Activated B cell treated with CpG ODN at 0.5 μM for 24 hours (primary cell): ENCODE measurements around the gene ECEL1. TPM values are rescaled to one million over a fixed set of nuclear protein-coding genes. Genes with fewer than 3 reads are reported as not detected.

Experiments used
- ATAC-seq: fragments of 200-7000 bp; cut with Tn5 transposase; one replicate; pipeline ENCODE4 v1.10.0; 2021; ENCODE audit warnings: low read depth, mild to moderate bottlenecking, moderate library complexity
- CTCF ChIA-PET: fragments of 350-600 bp; sonication (Branson Sonifier 250); formaldehyde crosslinking; loops from one replicate; lab custom pipeline; 2021; ENCODE audit warnings: antibody characterized with exemption; lab: Charles Lee
- POLR2A ChIA-PET: fragments of 350-600 bp; sonication (Branson Sonifier 250); formaldehyde crosslinking; loops from one replicate; lab custom pipeline; 2021; ENCODE audit warnings: antibody characterized with exemption; lab: Charles Lee
- DNase-seq: peaks from one replicate; pipeline ENCODE4 v3.0.0; 2022
- H3K27ac Mint-ChIP-seq: one replicate; pipeline ENCODE4 v1.8.0; 2020; ENCODE audit warnings: mixed read lengths
- H3K27me3 Mint-ChIP-seq: one replicate; pipeline ENCODE4 v1.8.0; 2021; ENCODE audit warnings: mixed read lengths
- H3K36me3 Mint-ChIP-seq: one replicate; pipeline ENCODE4 v1.8.0; 2021; ENCODE audit warnings: low read depth, mixed read lengths
- H3K4me1 Mint-ChIP-seq: one replicate; pipeline ENCODE4 v1.8.0; 2021; ENCODE audit warnings: mixed read lengths
- H3K4me3 Mint-ChIP-seq: one replicate; pipeline ENCODE4 v1.8.0; 2020; ENCODE audit warnings: mild to moderate bottlenecking, mixed read lengths
- H3K9me3 Mint-ChIP-seq: one replicate; pipeline ENCODE4 v1.8.0; 2020; ENCODE audit warnings: mixed read lengths
- intact Hi-C: fragments of 100-400 bp; cut with micrococcal nuclease; formaldehyde crosslinking; loops from one replicate; pipeline ENCODE4 v1.15.1; 2024
- total RNA-seq: library from RNA; stranded (reverse); gene quantifications from 2 replicates; pipeline ENCODE4 v1.2.3, GENCODE V29; 2022
- TF ChIP-seq, protein P1 (sequence below): fragments of 200-600 bp; IDR thresholded peaks from one replicate; pipeline ENCODE4 v1.8.0; 2022; ENCODE audit warnings: antibody characterized with exemption, mild to moderate bottlenecking

The ECEL1 gene
- total RNA-seq, 1 donor from 2014 or later, result not detected

DNA sequence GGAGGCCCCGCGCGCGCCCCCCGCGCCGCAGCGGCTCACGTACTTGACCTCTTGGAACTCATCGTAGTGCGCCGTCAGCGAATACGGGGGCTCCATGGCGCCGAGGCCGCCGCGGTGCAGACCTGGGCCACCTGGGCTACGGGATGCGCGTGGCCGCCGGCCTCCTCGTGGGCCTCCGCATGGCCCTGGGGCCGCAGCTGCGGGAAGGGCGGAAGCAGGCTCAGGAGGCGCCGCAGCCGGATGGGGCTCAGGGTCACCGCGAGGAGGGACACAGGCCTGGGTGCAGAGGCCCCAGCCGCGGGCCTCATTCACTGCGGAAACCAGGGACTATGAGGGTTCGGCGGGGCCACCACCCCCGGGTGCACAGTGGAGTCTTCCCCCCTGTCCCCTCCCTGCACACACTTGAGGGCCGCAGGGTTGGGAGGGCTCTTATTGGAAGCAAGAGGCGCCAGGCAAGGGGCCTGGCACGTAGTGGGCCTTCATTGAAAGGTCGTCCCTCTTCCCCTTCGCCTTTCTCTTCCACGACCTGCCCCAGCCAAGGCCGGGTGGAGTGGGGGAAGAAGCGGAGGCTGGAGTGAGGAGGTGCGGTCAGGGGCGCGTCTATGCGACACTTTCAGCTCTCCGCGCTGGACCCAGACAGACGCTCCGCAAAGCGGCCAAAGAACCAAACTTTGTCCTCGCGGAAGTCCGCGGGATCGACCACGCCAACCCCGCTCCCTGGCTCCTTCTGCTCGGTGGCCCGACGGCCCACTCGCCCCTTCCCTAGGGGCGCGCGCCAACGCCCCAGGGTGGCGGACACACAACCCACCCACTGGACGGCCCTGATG is 863 bp downstream of the ECEL1 start:
- POLR2A ChIA-PET, result no interaction called here
- TF ChIP-seq, protein P1, sequence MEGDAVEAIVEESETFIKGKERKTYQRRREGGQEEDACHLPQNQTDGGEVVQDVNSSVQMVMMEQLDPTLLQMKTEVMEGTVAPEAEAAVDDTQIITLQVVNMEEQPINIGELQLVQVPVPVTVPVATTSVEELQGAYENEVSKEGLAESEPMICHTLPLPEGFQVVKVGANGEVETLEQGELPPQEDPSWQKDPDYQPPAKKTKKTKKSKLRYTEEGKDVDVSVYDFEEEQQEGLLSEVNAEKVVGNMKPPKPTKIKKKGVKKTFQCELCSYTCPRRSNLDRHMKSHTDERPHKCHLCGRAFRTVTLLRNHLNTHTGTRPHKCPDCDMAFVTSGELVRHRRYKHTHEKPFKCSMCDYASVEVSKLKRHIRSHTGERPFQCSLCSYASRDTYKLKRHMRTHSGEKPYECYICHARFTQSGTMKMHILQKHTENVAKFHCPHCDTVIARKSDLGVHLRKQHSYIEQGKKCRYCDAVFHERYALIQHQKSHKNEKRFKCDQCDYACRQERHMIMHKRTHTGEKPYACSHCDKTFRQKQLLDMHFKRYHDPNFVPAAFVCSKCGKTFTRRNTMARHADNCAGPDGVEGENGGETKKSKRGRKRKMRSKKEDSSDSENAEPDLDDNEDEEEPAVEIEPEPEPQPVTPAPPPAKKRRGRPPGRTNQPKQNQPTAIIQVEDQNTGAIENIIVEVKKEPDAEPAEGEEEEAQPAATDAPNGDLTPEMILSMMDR, result no peak
- no peaks in the 10 kb centered on the region for H3K9me3 Mint-ChIP-seq
- peak overlapping the region; percentile 44 for H3K4me3 Mint-ChIP-seq
- DNase-seq, result no peak
- no peak for ATAC-seq
- H3K36me3 Mint-ChIP-seq, result no peaks in the 10 kb centered on the region
- H3K4me1 Mint-ChIP-seq, result peaks cover 15% of the 10 kb centered on the region
- no peak overlapping the region for H3K27ac Mint-ChIP-seq
- peaks cover 46% of the 10 kb centered on the region for H3K27me3 Mint-ChIP-seq
- intact Hi-C loops, result no loop called here
- CTCF ChIA-PET, result no interaction called here

DNA sequence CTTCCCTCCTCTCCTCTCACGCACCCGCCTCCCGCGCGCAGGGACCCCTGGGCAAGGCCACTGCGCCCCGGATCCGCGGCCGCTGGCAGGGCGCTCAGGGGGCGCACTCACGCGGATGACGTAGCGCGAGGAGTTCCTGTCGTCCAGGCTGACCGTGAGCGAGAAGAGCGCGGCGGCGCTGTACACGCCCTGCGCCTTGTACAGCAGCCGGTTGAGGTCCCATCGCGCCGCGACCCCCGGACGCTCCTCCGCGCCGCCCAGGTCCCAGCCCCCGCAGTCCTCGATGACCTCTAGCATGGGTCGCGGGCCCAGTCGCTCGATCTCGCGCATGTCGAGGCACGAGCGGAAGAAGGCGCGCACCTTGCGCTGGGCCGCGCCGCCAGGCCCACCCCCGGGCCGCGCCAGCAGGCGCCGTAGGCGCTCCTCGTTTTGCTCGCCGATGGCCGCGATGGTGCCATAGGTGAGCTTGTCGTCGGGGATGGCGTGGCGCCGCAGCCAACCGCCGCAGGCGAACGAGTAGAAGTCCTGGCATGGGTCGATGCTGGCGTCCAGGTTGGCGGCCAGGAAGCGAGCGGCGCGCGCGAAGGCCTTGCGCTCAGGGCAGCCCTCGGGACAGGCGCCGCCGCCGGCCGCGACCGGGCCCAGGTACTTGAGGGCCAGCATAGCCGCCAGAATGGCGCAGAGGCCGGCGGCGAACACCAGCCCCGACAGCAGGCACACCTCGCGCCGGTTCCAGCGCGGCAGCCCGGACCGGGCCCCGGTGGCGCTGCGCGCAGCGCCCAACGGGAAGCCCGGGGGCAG is 1.7 kb downstream of the ECEL1 start:
- intact Hi-C loops, result no loop called here
- DNase-seq (no peak), ATAC-seq (no peak)
- H3K4me3 Mint-ChIP-seq, result no peak overlapping the region
- POLR2A ChIA-PET, result no interaction called here
- no peaks in the 10 kb centered on the region for H3K9me3 Mint-ChIP-seq
- CTCF ChIA-PET, result no interaction called here
- H3K4me1 Mint-ChIP-seq, result peaks cover 15% of the 10 kb centered on the region
- no peaks in the 10 kb centered on the region for H3K36me3 Mint-ChIP-seq
- H3K27ac Mint-ChIP-seq, result no peak overlapping the region
- TF ChIP-seq, protein P1, result no peak
- H3K27me3 Mint-ChIP-seq, result peaks cover 42% of the 10 kb centered on the region

DNA sequence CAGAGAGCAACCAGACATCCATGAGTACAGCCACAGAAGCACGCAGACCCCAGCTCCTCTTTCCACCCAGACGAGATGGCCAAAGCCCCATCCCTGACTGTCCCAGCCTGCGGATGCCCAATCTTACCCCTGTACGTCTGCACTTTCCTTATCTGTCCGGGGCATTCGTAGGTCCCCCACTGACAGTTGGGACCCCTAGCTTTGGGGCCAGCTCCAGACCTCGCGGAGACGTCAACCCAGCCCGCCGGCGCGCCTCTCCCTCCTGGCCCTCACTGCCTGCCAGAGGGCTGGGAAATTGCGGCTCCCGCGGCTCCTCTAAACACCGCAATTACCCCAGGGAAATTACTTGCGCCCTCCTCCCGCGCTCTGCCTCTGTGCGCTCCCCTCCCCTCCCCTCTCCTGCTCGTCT is 2.3 kb downstream of the ECEL1 start:
- intact Hi-C loops, result no loop called here
- CTCF ChIA-PET, result no interaction called here
- no peak overlapping the region for H3K4me3 Mint-ChIP-seq
- H3K36me3 Mint-ChIP-seq, result no peaks in the 10 kb centered on the region
- H3K9me3 Mint-ChIP-seq, result no peaks in the 10 kb centered on the region
- POLR2A ChIA-PET, result no interaction called here
- ATAC-seq (no peak), DNase-seq (peak; percentile 7)
- TF ChIP-seq, protein P1, result no peak
- H3K27ac Mint-ChIP-seq, result no peak overlapping the region
- H3K27me3 Mint-ChIP-seq, result peaks cover 41% of the 10 kb centered on the region
- H3K4me1 Mint-ChIP-seq, result peaks cover 15% of the 10 kb centered on the region

DNA sequence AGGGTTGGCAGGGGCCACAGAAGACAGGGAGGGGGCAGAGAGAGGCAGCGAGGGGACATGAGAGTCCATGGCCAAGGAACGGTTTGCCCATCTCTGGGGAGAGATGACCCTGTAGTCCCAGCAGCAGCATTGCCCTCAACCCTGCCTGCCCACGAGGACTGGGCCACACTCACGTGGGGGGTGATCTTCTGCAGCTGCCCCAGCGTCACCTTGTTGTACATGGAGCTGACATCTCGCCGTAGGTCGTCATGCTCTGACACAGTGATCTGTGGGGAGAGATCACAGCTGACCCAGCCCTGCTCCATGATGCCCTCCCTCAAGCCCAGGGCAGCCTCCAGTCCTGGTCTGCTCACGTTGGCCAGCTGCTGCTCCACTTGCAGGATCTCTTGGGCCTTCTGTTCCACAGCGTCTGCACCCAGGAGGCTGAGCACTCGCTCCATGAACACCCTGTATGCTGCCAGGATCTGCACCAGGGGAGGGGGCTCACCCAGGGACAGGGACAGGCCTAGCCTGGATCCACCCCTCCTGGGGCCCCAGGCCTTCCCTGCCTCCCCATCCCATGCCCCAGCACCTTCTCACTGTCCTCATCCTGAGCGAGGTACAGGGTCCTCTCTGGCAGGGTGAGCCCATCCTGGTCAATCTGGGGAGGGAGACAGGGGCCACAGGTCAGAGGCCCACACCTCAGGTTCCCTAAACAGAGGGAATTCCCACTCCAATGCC is 2.8 kb downstream of the ECEL1 start:
- Mint-ChIP-seq H3K36me3 (no peaks in the 10 kb centered on the region), H3K27me3 (peaks cover 38% of the 10 kb centered on the region), H3K4me1 (peaks cover 15% of the 10 kb centered on the region), H3K9me3 (no peaks in the 10 kb centered on the region), H3K27ac (no peak overlapping the region), H3K4me3 (no peak overlapping the region)
- ChIA-PET POLR2A (no interaction called here), CTCF (no interaction called here)
- DNase-seq (peak; percentile 12), ATAC-seq (no peak)
- TF ChIP-seq, protein P1, result no peak
- intact Hi-C loops, result no loop called here
